H1 (cell line): ENCODE measurements around the gene NFYB. TPM values are rescaled to one million over a fixed set of nuclear protein-coding genes. Genes with fewer than 3 reads are reported as not detected.

Experiments
- CEBPB ChIP-seq: IDR thresholded peaks from 2 replicates; pipeline ENCODE4 v1.6.1; 2012; ENCODE audit warnings: low read depth, low read length
- CHD2 ChIP-seq: IDR thresholded peaks from 2 replicates; pipeline ENCODE4 v1.6.1; 2012; ENCODE audit warnings: low read length, improper control_type of control experiment
- CHD7 ChIP-seq: fragments of 300-600 bp; sonication (generic); IDR thresholded peaks from 2 replicates; pipeline ENCODE4 v1.7.1; 2012; ENCODE audit warnings: low read length, moderate library complexity, mild to moderate bottlenecking, inconsistent platforms; ENCODE audit not compliant: insufficient replicate concordance
- JUND ChIP-seq: IDR thresholded peaks from 2 replicates; pipeline ENCODE4 v1.6.1; 2011; ENCODE audit warnings: mild to moderate bottlenecking, improper control_type of control experiment, low read length
- MAX ChIP-seq: IDR thresholded peaks from 2 replicates; pipeline ENCODE4 v1.6.1; 2012; ENCODE audit warnings: inconsistent platforms
- NANOG ChIP-seq: IDR thresholded peaks from 2 replicates; pipeline ENCODE4 v1.6.1; 2011; ENCODE audit warnings: low read length, low read depth, mild to moderate bottlenecking, inconsistent platforms; ENCODE audit not compliant: insufficient read depth, poor library complexity, severe bottlenecking
- RBBP5 ChIP-seq: IDR thresholded peaks from 2 replicates; pipeline ENCODE4 v1.7.1; 2012; ENCODE audit warnings: low read depth, mild to moderate bottlenecking, inconsistent platforms, low read length, moderate library complexity, borderline replicate concordance
- RNF2 ChIP-seq: fragments of 200-900, 300-1000 bp; sonication (generic); IDR thresholded peaks from 2 replicates; pipeline ENCODE4 v1.7.1; 2016; ENCODE audit warnings: borderline replicate concordance, low read depth, mild to moderate bottlenecking, antibody characterized with exemption, low read length; ENCODE audit not compliant: poor library complexity, severe bottlenecking; ENCODE audit errors: missing control alignments
- RXRA ChIP-seq: IDR thresholded peaks from 2 replicates; pipeline ENCODE4 v1.6.1; 2011; ENCODE audit warnings: low read depth, mild to moderate bottlenecking, low read length, moderate library complexity; ENCODE audit not compliant: insufficient read depth
- SP1 ChIP-seq: IDR thresholded peaks from 2 replicates; pipeline ENCODE4 v1.6.1; 2011; ENCODE audit warnings: low read depth, low read length
- TBP ChIP-seq: IDR thresholded peaks from 2 replicates; pipeline ENCODE4 v1.6.1; 2011; ENCODE audit warnings: low read depth, low read length, improper control_type of control experiment
- polyA plus RNA-seq, 7 experiments: library from polyadenylated mRNA; depleted of rRNA in 3 of 7; stranded (reverse) in 5 of 7; unstranded in 2 of 7; fragments of >200 nt in 5 of 7; fragments of 200-250 nt in 2 of 7; gene quantifications; 1 replicate in 5 of 7; 2 replicates in 1 of 7; 4 replicates in 1 of 7; pipeline versions ENCODE4 v1.2.1 to v1.2.3, GENCODE V29; 2011 to 2013; ENCODE audit warnings: missing spikeins in 2 of 7, mixed read lengths in 2 of 7
- total RNA-seq: library from RNA; stranded (reverse); fragmentation: NEBNext Ultra II Directional; extraction: Animal tissue kit (Norgen Biotek cat#: 25700); gene quantifications from 2 replicates; pipeline ENCODE4 v1.2.1, GENCODE V29; 2021

The NFYB gene
- total and polyA plus RNA-seq, 2 of the 8 experiments (the other 6 are each of a cell fraction or from before 2014, with no cell fraction given) = 29.1 to 43.5 TPM

DNA sequence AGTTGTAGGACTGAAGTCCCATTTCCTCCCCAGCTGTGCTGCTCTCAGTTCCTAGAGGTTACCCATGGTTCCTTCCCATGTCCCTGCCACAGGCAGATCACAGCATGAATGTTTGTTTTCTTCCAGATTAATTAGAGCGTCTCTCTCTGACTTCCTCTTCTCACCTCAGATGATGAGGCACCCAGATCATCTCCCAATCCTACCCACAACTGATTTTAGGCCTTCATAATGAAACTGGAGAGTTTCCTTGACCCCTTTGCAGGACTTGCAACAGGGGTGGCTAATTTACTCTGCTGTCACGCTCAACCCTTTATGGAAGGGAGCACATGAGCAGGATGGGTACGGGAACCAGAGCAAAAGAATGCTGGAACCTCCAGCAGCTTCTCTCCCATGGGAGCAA, 45.4 kb upstream of the NFYB start (continued):
- TF ChIP-seq CHD7 = no peak
- TF ChIP-seq RXRA = no peak
- no peak for TF ChIP-seq TBP
- TF ChIP-seq JUND = no peak
- no peak for TF ChIP-seq RBBP5
- no peak for TF ChIP-seq CEBPB
- TF ChIP-seq SP1 = no peak
- TF ChIP-seq RNF2 = no peak
- TF ChIP-seq CHD2 = no peak
- no peak for TF ChIP-seq MAX
- no peak for TF ChIP-seq NANOG
